Mammary epithelial cell (primary cell): Measurements from ENCODE around the gene EIF4A3.

Experiments
- EZH2 ChIP-seq: IDR thresholded peaks from 2 replicates; pipeline ENCODE4 v1.6.1; 2012; ENCODE audit warnings: low read length, inconsistent platforms, borderline replicate concordance
- TF ChIP-seq, protein P1 (sequence below), 2 donors: IDR thresholded peaks in 1 of 2; conservative IDR thresholded peaks in 1 of 2; 2 replicates each; pipeline ENCODE4 v1.5.1; 2011 to 2012; ENCODE audit warnings: inconsistent platforms in 2 of 2, low read length in 2 of 2, mild to moderate bottlenecking in 2 of 2, control low read depth in 1 of 2, low read depth in 1 of 2; ENCODE audit not compliant: insufficient read depth in 1 of 2; ENCODE audit errors: extremely low read depth in 1 of 2

DNA sequence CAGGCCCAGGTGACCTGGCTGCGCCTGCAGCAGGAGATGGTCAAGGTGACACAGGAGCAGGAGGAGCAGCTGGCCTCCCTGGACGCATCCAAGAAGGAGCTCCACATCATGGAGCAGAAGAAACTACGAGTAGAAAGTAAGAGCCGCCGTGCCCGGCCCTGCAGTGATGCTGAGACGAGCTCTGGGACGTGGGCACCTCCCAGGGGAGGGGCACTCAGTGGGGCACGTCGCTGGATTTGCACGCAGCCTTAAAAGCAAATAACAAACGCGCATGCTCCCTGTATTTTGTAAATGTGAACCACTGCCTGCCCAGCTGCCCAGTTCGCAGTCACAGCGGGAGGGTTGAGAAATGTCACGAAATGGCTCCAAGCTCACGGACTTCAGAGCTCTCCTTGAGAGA lies 60.8 kb downstream of the EIF4A3 start:
- TF ChIP-seq, protein P1, sequence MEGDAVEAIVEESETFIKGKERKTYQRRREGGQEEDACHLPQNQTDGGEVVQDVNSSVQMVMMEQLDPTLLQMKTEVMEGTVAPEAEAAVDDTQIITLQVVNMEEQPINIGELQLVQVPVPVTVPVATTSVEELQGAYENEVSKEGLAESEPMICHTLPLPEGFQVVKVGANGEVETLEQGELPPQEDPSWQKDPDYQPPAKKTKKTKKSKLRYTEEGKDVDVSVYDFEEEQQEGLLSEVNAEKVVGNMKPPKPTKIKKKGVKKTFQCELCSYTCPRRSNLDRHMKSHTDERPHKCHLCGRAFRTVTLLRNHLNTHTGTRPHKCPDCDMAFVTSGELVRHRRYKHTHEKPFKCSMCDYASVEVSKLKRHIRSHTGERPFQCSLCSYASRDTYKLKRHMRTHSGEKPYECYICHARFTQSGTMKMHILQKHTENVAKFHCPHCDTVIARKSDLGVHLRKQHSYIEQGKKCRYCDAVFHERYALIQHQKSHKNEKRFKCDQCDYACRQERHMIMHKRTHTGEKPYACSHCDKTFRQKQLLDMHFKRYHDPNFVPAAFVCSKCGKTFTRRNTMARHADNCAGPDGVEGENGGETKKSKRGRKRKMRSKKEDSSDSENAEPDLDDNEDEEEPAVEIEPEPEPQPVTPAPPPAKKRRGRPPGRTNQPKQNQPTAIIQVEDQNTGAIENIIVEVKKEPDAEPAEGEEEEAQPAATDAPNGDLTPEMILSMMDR (conservative IDR thresholded peaks at IDR 0.05 in 1 of 2, IDR thresholded peaks at IDR 0.05 in 1 of 2; ENCODE audit: extremely low read depth in 1 of 2, insufficient read depth in 1 of 2, low read depth in 1 of 2, low read length in 2 of 2): no peak
- no peak for TF ChIP-seq EZH2
